H7 (cell line): ENCODE results near the gene GPR61. TPM values are rescaled to one million over a fixed set of nuclear protein-coding genes. Genes with fewer than 3 reads are reported as not detected.

Experiments used
- DNase-seq: peaks from one replicate; pipeline ENCODE4 v3.0.0; 2012
- H3K27me3 ChIP-seq: 2 replicates; pipeline ENCODE4 v1.6.0; 2011; ENCODE audit warnings: mild to moderate bottlenecking, low read length; ENCODE audit not compliant: control insufficient read depth, insufficient read depth
- H3K36me3 ChIP-seq: replicated peaks from 2 replicates; pipeline ENCODE4 v1.5.1; 2011; ENCODE audit warnings: low read length; ENCODE audit not compliant: control insufficient read depth, insufficient read depth
- H3K4me3 ChIP-seq: 2 replicates; pipeline ENCODE4 v1.5.1; 2011; ENCODE audit warnings: low read depth, mild to moderate bottlenecking, control low read depth, low read length, moderate library complexity; ENCODE audit not compliant: insufficient read depth
- total RNA-seq: library from RNA; depleted of rRNA; stranded (reverse); fragments of >200 nt; shearing (Covaris generic); gene quantifications from 2 replicates; pipeline ENCODE4 v1.2.3, GENCODE V29; 2014

Gene GPR61
- total RNA-seq, 1 experiment from 2014 or later = 0.17 TPM

DNA sequence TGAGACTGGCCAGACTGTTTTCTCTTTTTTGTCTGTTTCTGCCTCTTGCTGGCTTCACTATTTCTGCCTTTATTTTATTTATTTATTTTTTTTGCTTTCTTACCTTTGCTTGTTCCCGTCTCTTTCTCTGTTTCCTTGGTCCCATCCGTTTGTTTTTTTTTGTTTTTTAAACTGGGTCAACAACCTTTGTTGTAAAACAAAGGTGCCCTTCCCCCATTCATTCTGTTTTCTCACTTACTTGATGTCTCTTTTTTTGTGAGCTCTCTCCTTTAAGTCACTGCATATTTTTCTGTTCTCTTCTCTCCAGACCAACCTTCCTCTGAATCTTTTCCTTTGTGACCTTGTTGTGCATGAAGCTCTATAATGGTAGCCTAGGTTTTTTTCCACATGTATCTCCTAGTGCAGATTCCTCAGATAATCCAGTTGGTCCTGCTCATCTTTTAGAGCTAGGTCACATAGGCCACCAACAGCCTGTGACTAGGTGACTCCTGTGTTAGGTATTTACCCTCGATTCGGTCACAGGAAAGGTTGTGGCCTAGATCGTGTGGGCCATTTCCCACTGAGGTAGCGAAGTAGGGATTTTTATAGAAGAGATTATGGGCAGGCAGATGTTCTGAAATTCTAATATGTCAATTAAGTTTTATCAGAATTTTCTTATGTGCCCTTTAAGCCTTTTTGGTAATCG, 24.7 kb downstream of the GPR61 start:
- Histone ChIP-seq H3K27me3 (no peaks in the 10 kb centered on the region), H3K36me3 (no peaks in the 10 kb centered on the region), H3K4me3 (no peak overlapping the region)
- no peak for DNase-seq

GRCh38 chr1:109565241-109565640, 25.6 kb downstream of the GPR61 start:
- no peaks in the 10 kb centered on the region for H3K27me3 ChIP-seq
- H3K36me3 ChIP-seq = no peaks in the 10 kb centered on the region
- no peak for DNase-seq

GRCh38 chr1:109566982-109567381, 27.3 kb downstream of the GPR61 start:
- no peaks in the 10 kb centered on the region for H3K27me3 ChIP-seq
- no peaks in the 10 kb centered on the region for H3K36me3 ChIP-seq
- H3K4me3 ChIP-seq = no peak overlapping the region
- DNase-seq = no peak

More at GRCh38 chr1:109565241-109565640, 25.6 kb downstream of the GPR61 start:
- no peak overlapping the region for H3K4me3 ChIP-seq

GRCh38 chr1:109567877-109568672, 28.4 kb downstream of the GPR61 start:
- Histone ChIP-seq H3K36me3 (no peaks in the 10 kb centered on the region), H3K27me3 (no peaks in the 10 kb centered on the region), H3K4me3 (no peak overlapping the region)
- DNase-seq = no peak

DNA sequence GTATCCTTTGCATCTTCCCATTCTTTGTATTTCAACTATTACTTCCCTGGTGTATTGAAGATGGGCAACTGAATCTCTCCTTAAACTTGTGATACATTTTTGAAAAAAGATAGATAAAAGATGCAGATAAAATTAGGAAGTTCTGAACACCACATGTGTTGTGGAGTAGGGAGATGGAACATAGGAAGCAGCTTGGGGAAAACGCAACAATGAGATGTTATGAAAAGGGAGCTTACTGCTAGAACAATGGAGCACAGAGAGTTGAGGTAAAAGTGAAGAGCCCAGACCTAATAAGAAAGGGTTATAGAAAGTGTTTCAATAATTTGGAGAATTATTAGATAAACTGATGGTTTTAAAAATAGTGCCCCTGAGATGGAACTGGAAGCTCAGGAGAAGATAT, 29.7 kb downstream of the GPR61 start:
- Histone ChIP-seq H3K4me3 (no peak overlapping the region), H3K36me3 (no peaks in the 10 kb centered on the region), H3K27me3 (no peaks in the 10 kb centered on the region)
- DNase-seq = no peak

GRCh38 chr1:109570414-109570813, 30.7 kb downstream of the GPR61 start:
- no peaks in the 10 kb centered on the region for H3K27me3 ChIP-seq
- no peak for DNase-seq
- no peaks in the 10 kb centered on the region for H3K36me3 ChIP-seq
- no peak overlapping the region for H3K4me3 ChIP-seq

GRCh38 chr1:109573785-109574184, 34.1 kb downstream of the GPR61 start:
- H3K36me3 ChIP-seq = no peaks in the 10 kb centered on the region
- no peak for DNase-seq
- H3K27me3 ChIP-seq = no peaks in the 10 kb centered on the region
- no peak overlapping the region for H3K4me3 ChIP-seq

DNA sequence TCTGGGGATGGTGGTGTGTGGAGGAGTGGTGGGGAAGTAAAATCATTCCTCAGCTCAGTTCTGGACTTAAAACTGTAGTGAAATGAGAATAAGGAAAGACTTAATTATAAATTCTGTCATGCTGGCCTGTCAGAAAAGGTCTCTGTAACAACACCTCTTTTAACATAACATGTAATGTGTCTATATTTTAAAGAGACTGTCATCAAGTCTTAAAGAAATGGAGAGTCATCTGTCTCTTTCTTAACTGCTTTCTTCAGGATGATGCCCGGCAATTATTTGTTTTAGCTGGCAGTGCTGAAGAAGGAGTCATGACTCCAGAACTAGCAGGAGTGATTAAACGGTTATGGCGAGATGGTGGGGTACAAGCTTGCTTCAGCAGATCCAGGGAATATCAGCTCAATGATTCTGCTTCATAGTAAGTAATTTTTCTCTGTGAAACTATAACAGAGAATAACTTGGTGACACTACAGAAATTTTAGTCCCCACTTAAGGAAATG, 39.3 kb downstream of the GPR61 start:
- Histone ChIP-seq H3K36me3 (peaks cover 7% of the 10 kb centered on the region), H3K4me3 (no peak overlapping the region), H3K27me3 (no peaks in the 10 kb centered on the region)
- DNase-seq = no peak

GRCh38 chr1:109579491-109579890, 39.8 kb downstream of the GPR61 start:
- Histone ChIP-seq H3K27me3 (no peaks in the 10 kb centered on the region), H3K36me3 (peaks cover 7% of the 10 kb centered on the region), H3K4me3 (no peak overlapping the region)
- DNase-seq = no peak

GRCh38 chr1:109582021-109582420, 42.3 kb downstream of the GPR61 start:
- Histone ChIP-seq H3K36me3 (peaks cover 15% of the 10 kb centered on the region), H3K4me3 (no peak overlapping the region), H3K27me3 (no peaks in the 10 kb centered on the region)
- DNase-seq = no peak

DNA sequence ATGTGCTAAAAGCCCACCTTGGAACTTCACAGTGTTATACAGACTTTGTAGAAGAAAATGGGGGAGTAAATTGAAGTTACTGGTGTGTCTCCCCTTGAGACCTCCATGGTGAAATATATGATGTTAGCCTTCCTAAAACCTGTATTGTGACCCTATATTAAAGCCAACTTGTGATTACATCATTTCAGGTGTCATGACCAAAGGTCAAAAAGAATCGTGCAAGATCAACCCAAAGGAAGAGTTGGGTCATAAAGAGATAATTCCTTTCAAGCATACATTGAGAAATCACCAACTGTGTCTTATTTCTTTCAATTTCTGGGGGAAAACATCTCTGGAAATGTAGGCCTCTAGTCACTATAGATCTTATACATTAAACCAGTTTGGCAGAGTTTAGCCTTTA, 45.1 kb downstream of the GPR61 start:
- no peak overlapping the region for H3K4me3 ChIP-seq
- no peak for DNase-seq
- no peaks in the 10 kb centered on the region for H3K27me3 ChIP-seq
- peaks cover 14% of the 10 kb centered on the region for H3K36me3 ChIP-seq

DNA sequence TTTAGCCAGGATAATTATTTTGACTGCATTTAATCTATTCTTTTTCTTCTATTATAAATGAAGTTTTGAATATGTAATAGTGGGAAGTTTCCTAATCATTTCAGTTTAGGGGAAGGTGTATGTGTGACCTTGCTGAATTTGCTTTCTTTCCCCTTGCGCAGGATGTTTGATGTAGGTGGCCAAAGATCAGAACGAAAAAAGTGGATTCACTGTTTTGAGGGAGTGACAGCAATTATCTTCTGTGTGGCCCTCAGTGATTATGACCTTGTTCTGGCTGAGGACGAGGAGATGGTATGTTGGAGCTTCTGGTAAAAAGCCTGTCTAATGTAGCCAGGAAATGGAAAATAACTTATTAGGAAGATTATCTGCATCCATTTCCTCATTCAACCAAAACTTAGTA, 46.4 kb downstream of the GPR61 start:
- H3K36me3 ChIP-seq = peaks cover 12% of the 10 kb centered on the region
- no peak for DNase-seq
- H3K4me3 ChIP-seq = no peak overlapping the region
- no peaks in the 10 kb centered on the region for H3K27me3 ChIP-seq

GRCh38 chr1:109589177-109589576, 49.5 kb downstream of the GPR61 start:
- Histone ChIP-seq H3K27me3 (no peaks in the 10 kb centered on the region), H3K4me3 (no peak overlapping the region), H3K36me3 (peaks cover 12% of the 10 kb centered on the region)
- no peak for DNase-seq

DNA sequence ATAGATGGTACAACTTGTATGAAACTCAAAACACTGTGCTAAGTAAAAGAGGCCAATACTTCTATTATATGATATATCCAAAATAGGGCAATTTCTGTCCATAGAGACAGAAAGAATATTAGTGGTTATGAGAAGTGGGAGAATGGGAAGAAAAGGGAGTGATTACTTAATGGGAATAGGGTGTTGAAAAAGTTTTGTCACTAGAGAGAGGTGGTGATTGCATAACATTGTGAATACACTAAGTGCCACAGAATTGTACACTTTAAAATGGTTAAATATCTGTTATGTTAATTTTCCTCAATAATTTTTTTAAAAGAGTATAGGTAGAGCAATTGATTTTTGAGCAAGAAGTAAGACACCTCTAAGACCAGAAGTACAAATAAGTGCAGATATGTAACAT, 50.0 kb downstream of the GPR61 start:
- H3K27me3 ChIP-seq = no peaks in the 10 kb centered on the region
- H3K36me3 ChIP-seq = peaks cover 11% of the 10 kb centered on the region
- DNase-seq = no peak
- H3K4me3 ChIP-seq = no peak overlapping the region

DNA sequence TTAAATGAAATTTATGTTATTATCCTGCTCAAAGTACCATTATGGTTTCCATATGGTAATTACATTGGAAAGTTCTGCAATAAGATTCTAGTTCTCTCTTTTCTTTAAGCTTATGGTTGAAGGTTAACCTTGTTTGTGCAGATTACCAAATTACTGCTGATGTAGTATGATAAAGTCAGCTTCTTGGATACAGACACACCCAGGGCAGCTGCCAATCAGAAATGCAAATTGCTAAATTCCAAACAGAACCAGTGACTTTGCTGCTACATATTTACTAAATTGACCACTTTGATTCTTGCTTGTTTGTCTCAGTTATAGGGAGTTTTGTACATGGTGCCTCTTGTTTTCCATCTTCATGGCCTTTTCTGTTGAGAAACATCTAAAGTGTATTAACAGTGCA, 53.2 kb downstream of the GPR61 start:
- Histone ChIP-seq H3K27me3 (no peaks in the 10 kb centered on the region), H3K36me3 (peaks cover 1% of the 10 kb centered on the region), H3K4me3 (no peak overlapping the region)
- no peak for DNase-seq
